Stimulated activated CD4-positive, alpha-beta T cell treated with anti-CD3 and anti-CD28 coated beads, Interleukin-1b, Interleukin-23, amount 100 ng/mL, for 48 hours (primary cell): ENCODE data around the gene LRRC45.
A peak's percentile ranks its signal among the peaks of the same experiment; 100 is the strongest.

Source experiments
- DNase-seq: peaks from one replicate; pipeline ENCODE4 v3.0.0-alpha.2; 2020

Gene LRRC45

GRCh38 chr17:82065638-82066303, 42.7 kb downstream of the LRRC45 start, which contains the start of gene DUS1L:
Gene DUS1L, minus strand, starts transcription at chr17:82065804. Its CDS starts 745 bp downstream, at chr17:82065059.
- peak; percentile 70 for DNase-seq

GRCh38 chr17:82070611-82071010, 47.5 kb downstream of the LRRC45 start:
- DNase-seq: no peak

GRCh38 chr17:82072827-82073226, 49.7 kb downstream of the LRRC45 start:
- no peak for DNase-seq

DNA sequence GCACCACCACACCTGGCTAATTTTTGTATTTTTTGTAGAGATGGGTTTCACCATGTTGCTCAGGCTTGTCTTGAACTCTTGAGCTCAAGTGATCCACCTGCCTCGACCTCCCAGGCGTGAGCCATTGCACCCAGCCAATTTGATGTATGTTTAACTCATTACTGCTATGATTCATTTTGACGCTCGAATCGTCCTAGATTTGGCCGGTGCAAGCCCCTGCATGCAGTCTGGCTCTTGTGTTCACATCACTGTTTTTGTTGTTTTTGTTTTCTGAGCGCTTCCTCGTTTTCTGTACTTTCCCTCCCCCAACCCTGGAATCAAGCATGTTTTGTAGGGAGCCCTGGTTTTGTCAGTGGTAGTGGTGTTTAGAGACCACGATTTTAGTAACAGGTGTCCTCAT, 50.3 kb downstream of the LRRC45 start:
- DNase-seq: no peak

GRCh38 chr17:82076018-82076784, 53.1 kb downstream of the LRRC45 start:
- DNase-seq: no peak

GRCh38 chr17:82076785-82077591, 53.9 kb downstream of the LRRC45 start:
- DNase-seq: no peak

DNA sequence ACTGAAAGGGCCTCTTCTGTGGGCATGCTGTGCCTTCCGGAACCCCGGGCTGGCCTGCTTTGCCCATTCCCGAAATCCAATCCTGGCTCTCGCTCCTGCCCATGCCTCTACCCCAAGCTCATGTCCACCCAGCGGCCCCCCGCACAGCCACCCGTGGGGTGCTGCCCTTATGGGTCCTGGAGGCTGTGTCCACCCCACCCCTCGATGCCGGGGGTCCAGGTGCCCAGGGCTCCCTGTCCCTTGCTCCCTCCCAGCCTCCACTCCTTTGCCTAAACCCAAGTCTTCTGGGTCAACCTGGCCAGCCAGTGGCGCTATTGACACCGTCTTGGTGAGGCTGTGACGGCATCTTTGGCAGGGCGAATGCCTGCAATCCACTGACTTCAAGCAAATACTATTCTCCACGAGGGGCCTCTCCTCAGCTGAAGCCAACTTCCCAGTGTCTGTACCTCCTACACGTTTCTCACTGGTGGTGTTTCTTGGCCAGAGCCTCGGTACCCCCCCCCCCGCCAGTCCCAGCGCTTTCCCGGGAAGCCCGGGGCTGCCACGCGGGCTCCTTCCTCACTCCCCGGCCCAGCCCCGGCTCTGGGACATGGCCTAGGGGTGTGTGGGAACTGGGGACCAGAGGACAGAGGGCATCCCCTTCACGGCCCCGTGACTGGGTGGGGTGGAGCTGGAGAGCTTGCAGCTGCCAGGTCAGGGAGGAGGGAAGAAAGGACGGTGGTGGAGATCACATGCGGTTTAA, 54.7 kb downstream of the LRRC45 start:
- no peak for DNase-seq

- DNase-seq: no peak
Measured at GRCh38 chr17:82078433-82078832, 55.3 kb downstream of the LRRC45 start.

- DNase-seq: no peak
Measured at GRCh38 chr17:82079001-82079677, 56.0 kb downstream of the LRRC45 start.

DNA sequence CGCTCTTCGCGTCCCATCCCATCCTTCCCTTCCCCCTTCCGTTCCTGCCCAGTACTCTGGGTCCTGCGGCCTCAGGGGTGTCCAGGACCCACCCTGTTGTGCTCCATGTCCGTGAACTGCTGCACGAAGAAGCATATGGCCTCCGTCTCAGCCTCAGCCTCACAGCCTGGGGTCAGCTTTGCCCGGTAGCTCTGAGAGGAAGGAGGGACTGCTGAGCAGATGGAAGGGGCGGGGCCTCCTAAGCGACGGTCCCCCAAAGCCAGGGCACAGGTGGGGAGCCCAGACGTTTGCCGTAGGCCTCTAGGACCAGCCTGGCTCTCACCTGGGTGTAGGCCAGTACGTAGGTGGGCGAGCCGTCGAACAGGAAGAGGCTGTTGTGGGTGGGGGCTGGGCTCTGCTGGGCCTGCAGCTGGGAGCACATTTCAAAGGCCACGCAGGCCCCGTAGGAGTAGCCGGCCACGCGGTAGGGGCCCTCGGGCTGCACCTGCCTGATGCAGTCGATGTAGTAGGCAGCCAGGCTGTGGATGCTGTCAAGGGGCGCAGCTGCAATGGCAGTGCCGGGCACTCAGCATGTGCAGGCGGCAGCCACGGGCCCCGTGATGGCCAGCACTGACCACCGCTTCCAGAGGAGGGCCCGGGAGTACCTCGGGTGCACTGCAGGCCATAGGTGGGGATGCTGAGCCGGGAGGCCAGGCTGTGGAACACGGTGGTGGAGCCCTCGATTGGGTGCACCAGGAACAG, 57.1 kb downstream of the LRRC45 start:
- no peak for DNase-seq
